ENCODE results near the gene CNTNAP5.

The CNTNAP5 gene

DNA sequence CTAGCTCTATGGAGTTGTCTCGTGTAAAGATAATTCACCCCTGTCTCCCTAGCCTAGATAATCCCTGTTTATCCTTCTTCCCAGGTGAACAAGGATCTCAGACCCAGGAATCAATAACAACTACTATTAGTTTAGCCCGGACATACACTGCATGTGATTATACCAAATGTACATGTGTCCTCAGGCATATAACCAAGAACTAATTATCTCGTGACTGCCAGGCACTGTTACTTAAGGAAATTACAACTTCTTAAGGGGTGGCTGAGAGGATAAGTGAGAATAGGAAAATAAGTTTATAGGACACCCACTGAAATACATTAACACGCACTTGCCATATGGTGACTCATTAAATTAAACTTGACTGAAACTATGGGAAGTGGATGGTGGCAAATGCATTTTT lies 126.6 kb downstream of the CNTNAP5 start:
- no peak for DNase-seq (ENCODE audit: low read depth in 1 of 2, low spot score in 1 of 2)

GRCh38 chr2:124153713-124154112 lies 128.6 kb downstream of the CNTNAP5 start:
- no peak for DNase-seq (ENCODE audit: low read depth in 1 of 2, low spot score in 1 of 2)

- DNase-seq (ENCODE audit: low read depth in 1 of 2, low spot score in 1 of 2) = no peak
These were observed 134.1 kb downstream of the CNTNAP5 start for GRCh38 chr2:124159166-124159565.

DNA sequence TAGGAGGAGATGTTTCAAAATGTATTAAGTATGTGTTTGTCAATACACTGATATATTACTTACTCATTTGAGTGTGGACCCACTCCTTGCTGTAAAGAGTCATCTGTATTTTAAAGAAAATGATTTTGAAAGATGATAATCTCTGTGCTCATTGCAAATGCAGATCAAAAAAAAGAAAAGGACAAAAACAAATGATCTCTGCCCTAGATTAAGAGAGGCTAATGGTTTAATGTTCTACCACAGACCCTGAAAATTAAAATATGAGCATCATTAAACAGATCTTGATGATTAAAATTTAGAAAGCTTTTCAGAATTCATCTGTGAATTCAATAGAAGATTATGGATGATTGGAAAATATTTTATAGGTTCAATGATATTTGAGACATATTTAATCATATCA lies 136.5 kb downstream of the CNTNAP5 start:
- DNase-seq (ENCODE audit: low read depth in 1 of 2, low spot score in 1 of 2) = no peak

DNA sequence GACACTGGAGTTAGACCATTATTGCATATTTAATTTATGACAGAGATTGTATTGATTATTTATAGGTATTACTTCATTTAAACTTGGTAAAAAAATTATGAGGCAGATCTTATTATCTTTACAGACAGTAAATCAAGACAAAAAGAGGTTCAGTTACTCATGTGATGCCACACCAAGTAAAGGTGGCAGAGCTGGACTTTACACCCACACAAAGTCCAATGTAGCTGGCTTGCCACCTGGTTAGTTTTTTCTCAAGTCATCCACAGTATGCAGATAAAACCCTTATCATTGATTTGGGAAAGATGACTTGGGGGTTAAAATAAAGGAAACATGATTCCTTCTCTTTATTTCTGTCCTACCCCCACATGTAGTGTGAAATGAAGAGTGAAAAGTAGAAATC lies 137.2 kb downstream of the CNTNAP5 start:
- DNase-seq (ENCODE audit: low read depth in 1 of 2, low spot score in 1 of 2) = no peak

GRCh38 chr2:124163840-124164239 lies 138.8 kb downstream of the CNTNAP5 start:
- no peak for DNase-seq (ENCODE audit: low read depth in 1 of 2, low spot score in 1 of 2)

DNA sequence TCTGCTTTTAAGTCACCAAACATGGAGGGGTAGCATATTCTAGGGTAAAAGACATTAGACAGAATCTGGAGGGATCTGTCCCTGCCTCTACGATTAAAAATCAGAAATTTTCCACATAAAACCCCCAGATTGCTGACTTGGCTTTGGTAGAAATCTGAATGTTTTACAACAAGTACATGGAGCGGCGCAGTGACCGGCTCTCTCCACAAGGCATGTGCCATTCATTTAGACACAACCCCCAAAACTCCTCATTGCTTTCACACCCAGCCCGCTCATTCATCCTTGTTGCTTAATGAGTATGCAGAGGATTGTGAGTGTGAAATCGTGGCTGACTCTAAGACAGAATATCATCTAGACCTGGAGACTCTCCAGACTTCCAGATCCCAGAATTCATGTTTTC lies 140.6 kb downstream of the CNTNAP5 start:
- no peak for DNase-seq (ENCODE audit: low read depth in 1 of 2, low spot score in 1 of 2)

- DNase-seq (ENCODE audit: low read depth in 1 of 2, low spot score in 1 of 2) = no peak
These were observed 146.5 kb downstream of the CNTNAP5 start for GRCh38 chr2:124171472-124172063.

- no peak for DNase-seq (ENCODE audit: low read depth in 1 of 2, low spot score in 1 of 2)
These were observed 153.6 kb downstream of the CNTNAP5 start for GRCh38 chr2:124178719-124179118.

DNA sequence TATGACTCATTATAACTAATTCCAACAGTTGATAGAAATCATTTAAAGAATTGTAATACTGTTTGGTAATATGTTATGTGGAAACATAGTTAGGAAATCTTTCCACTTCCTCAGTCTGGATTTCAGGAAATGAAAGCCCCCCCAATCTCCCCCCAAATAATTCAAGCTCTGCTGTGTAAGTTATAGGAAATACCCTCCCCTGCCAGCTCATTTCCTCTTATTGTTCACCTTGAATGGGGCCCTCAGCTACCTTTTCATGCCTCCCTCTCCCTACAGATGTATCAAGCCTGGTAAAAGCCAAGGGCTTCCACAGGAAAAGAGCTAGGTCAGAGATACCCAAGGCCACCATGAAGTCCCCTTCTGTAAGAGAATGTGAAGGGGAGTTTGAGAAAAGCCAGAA lies 155.5 kb downstream of the CNTNAP5 start:
- no peak for DNase-seq (ENCODE audit: low read depth in 1 of 2, low spot score in 1 of 2)

GRCh38 chr2:124186801-124187200 lies 161.7 kb downstream of the CNTNAP5 start:
- no peak for DNase-seq (ENCODE audit: low read depth in 1 of 2, low spot score in 1 of 2)

GRCh38 chr2:124187948-124188347 lies 162.9 kb downstream of the CNTNAP5 start:
- DNase-seq (ENCODE audit: low read depth in 1 of 2, low spot score in 1 of 2) = no peak

GRCh38 chr2:124193706-124194105 lies 168.6 kb downstream of the CNTNAP5 start:
- DNase-seq (ENCODE audit: low read depth in 1 of 2, low spot score in 1 of 2) = no peak

- no peak for DNase-seq (ENCODE audit: low read depth in 1 of 2, low spot score in 1 of 2)
These were observed 176.6 kb downstream of the CNTNAP5 start for GRCh38 chr2:124201713-124202112.

- DNase-seq (ENCODE audit: low read depth in 1 of 2, low spot score in 1 of 2) = no peak
These were observed 184.4 kb downstream of the CNTNAP5 start for GRCh38 chr2:124209441-124209840.

DNA sequence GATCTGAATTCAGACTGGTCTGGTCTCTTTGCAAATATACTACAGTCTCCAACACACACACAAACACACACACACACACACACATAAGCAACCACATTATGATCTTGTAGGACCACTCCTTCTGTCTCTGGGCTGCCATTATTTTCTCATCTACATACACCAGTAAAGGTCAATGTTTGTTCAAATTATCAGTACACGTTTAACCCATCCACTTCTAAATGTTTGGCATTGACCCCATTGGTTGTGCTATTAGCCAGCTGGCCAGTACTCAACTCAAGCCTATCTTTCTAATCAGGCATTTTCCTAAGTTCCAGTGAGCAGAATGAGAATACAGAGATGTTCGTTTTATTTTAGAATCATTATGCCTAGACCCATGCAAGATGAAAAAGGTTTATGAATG lies 186.4 kb downstream of the CNTNAP5 start:
- DNase-seq (ENCODE audit: low read depth in 1 of 2, low spot score in 1 of 2) = no peak

GRCh38 chr2:124213977-124214587 lies 189.0 kb downstream of the CNTNAP5 start:
- no peak for DNase-seq (ENCODE audit: low read depth in 1 of 2, low spot score in 1 of 2)

DNA sequence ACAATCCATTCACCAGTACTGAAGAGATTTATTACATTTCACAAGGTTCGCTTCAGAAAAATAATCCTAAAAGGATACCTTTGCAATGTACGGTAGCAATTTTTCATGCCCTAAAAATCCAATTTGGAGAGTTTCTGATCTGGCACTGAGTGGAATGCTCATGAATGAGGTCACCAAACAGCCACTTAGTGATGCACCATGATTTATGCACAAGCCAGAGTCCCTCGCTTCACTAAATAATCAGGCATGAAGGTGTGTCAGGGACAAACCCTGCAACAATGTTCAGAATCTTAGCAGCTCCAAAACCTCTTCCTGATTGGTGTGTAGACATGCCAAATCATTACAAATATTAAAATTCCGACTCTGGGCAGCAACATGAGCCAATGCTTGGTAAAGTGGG lies 221.1 kb downstream of the CNTNAP5 start:
- no peak for DNase-seq (ENCODE audit: low read depth in 1 of 2, low spot score in 1 of 2)

DNA sequence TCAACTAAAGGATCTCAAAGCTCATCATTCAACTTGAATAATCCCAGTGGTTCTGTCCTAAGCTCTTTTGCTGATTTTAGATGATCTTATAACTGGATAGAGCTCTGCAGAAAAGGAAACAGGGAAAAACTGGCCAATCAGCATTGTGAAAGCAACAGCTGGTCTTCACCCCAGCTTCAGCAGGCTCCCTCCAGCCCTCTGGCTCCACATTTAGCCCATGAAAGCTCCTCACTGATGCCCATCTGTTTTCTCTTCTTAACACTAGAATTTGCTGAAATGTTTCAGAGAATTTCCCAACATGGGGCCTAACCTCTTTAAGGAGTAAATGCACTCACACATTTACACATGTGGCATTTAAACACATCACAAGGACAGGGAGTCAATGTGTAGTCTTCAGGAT lies 223.3 kb downstream of the CNTNAP5 start:
- DNase-seq (ENCODE audit: low read depth in 1 of 2, low spot score in 1 of 2) = no peak

- DNase-seq (ENCODE audit: low read depth in 1 of 2, low spot score in 1 of 2) = no peak
These were observed 225.3 kb downstream of the CNTNAP5 start for GRCh38 chr2:124250433-124250832.

- no peak for DNase-seq (ENCODE audit: low read depth in 1 of 2, low spot score in 1 of 2)
These were observed 229.5 kb downstream of the CNTNAP5 start for GRCh38 chr2:124254621-124255020.

GRCh38 chr2:124257120-124257519 lies 232.0 kb downstream of the CNTNAP5 start:
- DNase-seq (ENCODE audit: low read depth in 1 of 2, low spot score in 1 of 2) = no peak

DNA sequence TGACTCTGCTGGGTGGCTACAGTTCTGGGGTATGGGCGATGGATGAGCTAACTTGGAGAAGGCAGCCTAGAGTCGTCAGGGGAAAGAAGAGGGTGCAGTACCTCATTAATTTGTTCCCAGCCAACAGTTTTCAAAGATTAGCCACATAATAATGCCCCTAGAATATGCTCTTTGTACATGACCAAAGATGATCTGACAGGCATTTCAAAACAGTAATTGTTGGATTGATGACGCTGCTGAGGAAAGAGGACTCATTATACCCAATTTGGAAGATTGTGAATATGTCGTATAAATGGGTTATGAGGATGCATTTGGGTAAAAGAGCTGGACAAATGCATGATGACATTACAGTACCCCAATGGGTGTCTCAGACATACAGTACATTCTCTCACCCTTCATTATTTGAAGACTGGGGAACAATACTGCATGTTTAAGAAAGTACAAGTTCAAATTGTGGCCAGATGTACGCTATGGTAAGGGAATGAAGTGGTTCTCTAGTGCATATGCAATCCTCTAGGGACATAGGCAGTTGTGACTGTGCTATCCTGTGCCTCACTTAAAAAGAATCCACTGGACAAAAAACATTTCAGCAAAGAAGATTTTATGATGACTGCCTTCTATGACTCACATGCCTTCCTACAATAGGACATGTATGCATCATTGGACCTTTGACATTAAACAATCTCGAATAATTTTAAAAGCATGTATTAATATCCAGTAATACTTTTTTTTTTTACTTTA lies 233.2 kb downstream of the CNTNAP5 start:
- no peak for DNase-seq (ENCODE audit: low read depth in 1 of 2, low spot score in 1 of 2)

Data from activated CD4-positive, alpha-beta T cell treated with anti-CD3 and anti-CD28 coated beads, Interleukin-2, amount 50 U/mL, for 24 hours (primary cell).